ENCODE measurements around the gene MTMR3.

DNA sequence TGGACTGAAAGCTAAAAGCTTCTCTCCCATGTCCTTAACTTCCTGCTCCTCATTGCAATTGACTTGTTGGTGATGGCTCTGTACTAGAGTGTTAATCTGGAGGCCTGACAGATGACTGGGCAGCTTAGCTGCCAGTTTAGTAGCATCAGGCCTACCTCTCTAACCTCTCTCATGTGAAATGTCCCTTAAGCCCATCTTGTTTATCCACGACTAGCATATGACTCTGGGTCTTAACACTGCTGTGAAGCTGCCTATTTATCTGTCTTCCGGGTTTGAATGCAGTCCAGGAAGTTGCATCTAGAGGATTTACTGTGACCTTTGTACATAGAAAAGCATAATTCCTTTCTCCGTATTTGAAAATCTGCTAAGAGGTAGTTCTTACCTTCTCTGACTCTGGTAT lies 112.0 kb downstream of the MTMR3 start:
- TF ChIP-seq, protein P1, sequence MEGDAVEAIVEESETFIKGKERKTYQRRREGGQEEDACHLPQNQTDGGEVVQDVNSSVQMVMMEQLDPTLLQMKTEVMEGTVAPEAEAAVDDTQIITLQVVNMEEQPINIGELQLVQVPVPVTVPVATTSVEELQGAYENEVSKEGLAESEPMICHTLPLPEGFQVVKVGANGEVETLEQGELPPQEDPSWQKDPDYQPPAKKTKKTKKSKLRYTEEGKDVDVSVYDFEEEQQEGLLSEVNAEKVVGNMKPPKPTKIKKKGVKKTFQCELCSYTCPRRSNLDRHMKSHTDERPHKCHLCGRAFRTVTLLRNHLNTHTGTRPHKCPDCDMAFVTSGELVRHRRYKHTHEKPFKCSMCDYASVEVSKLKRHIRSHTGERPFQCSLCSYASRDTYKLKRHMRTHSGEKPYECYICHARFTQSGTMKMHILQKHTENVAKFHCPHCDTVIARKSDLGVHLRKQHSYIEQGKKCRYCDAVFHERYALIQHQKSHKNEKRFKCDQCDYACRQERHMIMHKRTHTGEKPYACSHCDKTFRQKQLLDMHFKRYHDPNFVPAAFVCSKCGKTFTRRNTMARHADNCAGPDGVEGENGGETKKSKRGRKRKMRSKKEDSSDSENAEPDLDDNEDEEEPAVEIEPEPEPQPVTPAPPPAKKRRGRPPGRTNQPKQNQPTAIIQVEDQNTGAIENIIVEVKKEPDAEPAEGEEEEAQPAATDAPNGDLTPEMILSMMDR (IDR thresholded peaks at IDR 0.05) = no peak
- TF ChIP-seq POLR2A (IDR thresholded peaks at IDR 0.05) = no peak

All from adrenal gland (tissue), 5 donors.